Kidney capillary endothelial cell (primary cell): ENCODE measurements around the gene BMAL1.

Source experiments
- DNase-seq: peaks from one replicate; pipeline ENCODE4 v3.0.0-alpha.2; 2018; ENCODE audit warnings: low spot score

The BMAL1 gene

DNA sequence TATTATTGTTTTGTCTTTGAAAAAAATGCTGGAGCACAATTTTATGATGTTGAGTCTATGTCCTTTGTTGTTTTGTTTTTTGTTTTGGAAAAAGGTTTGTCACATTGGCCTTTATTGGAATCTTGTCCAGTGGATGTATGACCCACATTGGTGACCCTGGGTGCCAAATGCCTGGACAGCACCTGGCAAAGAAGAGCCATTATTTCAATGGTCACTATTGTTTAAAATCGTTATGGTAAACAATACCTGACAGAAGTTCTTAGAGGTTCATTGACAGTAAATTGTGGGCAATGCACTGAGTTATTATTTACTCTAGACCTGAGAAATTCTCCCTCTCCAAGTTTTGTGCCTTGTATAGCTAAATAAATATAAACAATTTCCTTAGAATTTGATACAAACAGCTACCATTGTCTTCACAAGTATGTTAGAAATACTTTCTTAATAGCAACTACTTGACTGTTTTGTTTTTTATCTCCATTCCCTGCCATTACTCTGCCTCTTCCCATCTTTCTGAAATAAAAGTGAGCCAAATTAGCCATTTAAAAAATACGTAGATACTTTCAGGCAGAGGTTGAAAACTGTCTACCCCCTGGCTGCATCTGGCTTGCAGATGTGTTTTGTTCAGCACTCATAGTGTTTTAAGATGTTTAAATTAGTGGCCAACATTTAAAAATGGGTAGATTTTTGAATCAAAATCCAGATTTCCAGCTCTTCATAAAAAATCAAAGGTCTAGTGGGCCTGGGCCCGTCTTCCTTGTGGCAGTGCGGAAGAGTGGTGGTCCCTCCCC is 39.9 kb downstream of the BMAL1 start:
- no peak for DNase-seq

DNA sequence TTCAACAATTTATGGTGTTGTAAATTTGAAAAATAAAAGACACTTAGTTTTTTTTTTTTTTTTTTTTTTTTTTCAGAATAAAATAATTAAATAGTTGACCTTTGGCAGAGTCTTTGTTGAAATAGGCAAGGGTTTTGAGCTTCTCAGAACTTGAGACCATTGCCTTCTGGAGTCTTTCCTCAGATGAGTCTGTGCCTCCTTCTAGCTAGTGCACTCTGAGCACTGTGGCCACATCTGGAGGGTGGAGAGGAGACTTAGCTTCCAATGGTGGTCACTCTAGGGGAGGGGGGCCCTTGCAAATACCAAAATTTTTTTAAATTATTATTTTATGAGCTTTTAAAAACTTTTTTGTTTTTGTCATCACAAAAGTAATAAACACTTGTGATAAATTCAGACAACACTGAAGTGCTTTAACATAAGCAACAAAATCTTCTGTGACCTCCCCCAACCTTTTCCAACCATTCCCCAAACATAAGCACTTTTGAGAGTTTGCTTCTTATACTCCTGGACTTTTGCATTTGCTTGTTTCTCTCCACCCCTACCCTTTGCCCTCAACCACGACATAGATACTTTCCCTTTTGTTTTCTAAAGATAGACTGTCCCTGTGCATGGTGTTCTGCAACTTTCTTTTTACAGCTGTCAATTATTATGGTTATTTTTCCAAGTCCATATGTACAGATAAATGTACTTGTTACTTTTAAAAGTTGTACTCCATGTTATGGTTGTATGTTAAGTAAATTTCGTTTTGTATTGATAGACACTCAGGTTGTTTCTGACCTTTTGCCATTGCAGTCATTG is 41.1 kb downstream of the BMAL1 start:
- DNase-seq, result no peak

DNA sequence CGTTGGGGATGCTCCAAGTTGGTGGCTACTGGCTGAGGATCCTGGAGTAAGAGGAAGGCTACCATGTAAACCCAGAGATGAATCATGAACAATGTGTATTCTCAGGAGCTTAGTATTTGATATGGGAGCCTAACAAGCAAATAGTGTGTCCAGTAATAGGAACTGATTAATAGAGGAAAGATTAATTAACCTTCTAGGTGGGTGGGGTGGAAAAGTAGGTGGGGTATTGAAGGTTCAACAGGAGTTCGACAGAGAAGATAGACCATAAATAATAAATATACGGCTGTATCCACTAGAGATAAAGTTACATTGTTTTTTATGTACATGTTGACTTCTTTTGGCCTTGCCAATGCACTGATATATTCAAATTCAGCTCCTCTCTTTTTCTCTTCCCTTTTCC is 43.1 kb downstream of the BMAL1 start:
- no peak for DNase-seq

DNA sequence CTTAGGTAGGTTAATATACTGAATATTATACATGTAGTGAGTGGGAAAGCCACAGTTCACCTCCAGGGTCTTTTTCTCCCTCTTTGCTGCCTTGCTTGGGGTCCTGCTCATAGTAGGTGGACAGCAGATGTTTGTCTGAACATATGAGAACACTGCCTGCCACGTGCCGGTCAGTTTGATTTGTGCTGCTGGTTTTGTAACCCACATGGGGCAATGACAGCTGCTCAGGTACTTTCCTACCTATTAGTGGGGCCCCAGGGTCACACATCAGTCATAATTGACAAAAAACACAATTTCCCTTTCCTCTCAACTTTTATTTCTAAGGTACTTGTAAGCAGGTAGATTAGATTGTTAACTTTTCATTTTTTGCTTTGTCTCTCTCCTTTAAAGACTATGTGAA is 43.8 kb downstream of the BMAL1 start:
- no peak for DNase-seq

DNA sequence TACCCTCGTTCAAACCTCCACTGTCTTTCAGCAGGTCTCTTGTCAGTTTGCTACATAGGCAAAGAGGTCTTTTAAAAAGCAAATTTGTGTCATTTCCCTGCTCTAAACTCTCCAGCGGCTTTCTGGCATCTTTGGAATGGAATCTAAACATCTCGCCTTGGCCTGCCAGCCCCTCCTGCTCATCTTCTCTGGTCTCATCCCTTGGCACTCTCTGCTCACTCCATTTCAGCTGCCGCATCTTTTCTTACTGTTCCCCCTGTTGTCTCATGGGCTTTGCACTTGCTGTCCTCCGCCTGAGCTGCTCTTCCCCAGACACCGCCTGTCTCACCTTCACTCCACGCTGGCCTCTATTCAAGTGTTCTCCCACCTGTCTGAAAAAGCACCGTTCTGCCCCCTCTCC is 46.6 kb downstream of the BMAL1 start:
- DNase-seq, result no peak

DNA sequence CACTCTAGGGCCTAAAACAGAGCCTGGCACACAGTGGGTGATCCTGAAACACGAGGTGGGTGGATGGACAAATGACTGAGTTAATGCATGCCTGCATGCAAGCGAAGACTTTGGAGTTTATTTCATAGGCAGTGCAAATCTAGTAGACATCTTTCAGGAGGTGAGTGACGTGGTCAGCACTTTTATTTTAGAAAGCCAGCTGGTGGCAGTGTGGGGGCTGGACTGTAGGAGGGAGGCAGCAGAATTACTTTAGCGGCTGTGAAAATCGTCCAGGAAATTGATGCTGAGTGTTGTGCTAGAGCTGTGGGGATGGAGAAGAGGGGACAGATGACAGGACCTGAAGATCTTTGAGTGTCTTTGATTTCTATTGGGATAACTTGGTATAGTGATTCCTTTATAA is 47.1 kb downstream of the BMAL1 start:
- DNase-seq, result no peak

DNA sequence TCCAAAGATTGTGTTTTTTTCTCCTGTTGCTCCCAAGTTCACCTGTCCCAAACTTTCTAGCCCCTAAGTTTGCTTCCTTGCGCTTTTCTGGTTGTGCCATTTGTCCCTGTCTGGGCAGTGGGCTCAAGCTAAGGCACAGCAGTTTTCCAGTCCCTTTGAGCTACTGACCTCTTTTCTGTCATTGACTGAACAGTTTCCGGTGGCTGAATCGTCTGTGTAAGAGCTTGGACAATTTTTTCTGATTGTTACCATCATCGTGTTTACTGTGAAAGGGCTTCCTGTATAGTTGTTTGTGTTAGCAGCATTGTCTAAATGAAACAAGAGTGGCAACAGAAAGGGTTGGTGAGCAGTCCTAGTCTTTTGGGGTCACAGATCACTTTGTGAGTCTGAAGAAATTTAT is 49.8 kb downstream of the BMAL1 start:
- DNase-seq, result peak; percentile 60

DNA sequence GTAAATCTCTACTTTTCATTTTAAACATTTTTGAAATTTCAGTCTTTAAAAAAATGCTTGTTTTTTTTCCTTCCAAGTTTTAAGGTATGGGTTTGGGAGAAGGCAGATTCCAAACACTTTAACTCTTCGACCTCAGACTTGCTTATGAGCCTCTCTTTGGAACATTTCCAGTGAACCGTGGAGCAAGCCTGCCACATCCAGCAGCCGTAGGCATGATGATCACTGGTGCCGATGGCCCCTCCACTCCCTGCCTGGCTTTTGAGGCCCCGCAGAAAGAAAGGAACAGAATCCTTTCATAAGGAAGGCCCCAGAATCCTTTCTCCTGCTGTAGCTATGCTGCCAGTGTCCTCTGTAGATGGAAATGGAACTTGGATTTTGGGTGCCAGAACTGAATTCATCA is 50.7 kb downstream of the BMAL1 start:
- no peak for DNase-seq

DNA sequence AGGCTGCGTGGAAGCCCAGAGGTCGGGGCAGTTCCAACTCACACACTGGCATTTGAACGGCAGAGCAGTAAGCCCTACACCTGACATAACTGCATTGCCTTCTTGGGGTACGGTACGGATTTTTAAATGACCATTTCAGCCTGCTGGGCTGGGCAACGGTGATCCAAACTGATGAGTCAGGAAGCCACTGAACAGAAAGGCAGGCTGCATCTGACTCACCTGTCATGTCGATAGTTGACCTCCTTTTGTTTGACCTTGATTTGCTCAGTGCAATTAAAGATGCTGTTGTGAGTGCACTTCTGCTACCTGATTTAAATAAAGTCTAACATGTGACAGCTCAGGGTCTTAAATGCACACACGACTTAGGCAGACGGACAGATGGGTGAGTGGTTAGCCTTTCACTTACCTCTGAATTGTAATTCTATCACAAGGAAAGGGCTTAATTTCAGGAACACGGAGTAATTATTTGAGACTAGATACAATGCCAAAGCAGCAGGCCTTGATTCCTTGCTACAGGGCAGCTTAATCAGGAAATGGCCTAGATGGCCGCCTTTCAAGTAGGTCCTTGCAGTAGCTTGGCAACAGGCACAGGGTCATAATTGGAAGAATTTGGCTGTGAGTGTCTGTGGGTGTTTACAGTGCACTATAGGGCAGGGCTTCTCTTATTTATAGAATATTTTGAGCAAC is 52.2 kb downstream of the BMAL1 start:
- no peak for DNase-seq

DNA sequence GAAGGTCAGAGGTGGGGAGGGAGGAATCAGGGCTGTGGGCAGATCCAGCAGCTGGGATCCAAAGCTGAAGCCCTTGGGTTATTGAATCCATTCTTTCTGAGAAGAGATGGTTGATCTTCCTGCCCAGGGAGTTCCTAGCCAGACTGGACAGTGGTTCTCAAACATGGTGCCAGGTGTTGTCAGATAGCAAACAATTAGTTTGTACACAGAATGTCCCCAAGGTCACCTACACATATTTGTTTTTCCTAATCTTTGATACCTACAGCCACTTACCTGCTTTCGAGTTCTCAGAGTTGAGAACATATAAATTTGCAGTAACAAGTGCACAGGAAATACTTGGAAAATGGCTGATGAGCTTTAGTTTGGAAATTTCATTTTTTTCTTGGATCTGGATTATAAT is 54.5 kb downstream of the BMAL1 start:
- DNase-seq, result no peak

DNA sequence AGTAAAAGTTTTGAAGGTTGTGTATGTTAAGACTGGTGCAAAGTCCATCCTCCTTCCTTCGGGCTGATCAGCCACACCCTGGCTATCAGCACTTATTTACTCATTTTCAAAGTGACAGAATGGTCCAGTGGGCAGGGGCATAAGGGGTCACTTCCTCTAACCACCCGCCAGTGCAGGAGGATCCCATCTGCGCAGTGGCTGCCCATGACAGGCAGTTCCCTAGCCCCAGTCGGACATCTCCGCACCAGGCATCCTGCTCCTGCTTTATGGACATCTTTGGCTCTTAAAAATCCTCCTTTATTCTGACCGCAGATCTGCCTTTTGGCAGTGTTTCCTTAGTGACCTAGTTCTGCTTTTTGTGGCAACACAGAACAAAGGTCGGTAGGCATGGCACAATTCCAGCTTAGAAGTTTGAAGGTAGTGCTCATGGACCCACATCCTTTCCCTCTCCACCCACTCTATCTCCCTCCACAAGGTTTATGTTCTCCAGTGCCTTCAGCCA is 55.9 kb downstream of the BMAL1 start:
- DNase-seq, result no peak

DNA sequence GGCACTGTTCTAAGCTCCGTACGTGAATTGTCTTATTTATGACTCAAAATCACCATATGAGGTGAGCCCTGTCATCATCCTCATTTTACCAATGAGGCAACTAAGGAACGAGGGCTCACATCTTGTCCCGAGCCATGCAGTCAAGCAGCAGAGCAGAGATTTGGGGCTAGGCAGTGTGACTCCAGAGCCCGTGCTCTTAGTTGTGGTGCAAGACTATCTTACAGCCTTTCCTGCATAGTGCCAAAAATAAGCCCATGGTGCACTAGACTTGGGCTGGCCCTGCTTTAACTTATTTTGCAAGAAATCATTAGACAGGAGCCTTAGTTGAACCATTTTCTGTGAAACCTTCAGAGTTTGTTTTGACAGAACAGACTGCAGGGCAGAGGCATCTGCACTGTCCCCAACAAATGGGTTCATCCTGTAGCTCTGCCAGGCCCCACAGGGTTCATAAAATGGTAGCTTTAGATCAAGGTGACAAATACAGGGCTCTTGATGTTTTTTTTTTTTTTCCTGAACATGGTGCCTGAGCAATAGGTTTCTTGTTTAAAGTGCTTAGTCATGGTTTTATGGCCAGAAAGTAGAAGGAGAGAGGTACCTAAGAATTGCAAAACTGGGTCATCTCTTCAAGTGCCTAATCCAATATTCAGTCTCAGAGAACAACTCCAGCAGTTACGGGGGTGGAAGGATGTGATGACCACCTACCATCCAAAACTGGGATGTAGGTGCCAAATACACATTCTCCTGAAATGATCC is 56.6 kb downstream of the BMAL1 start:
- DNase-seq, result no peak

DNA sequence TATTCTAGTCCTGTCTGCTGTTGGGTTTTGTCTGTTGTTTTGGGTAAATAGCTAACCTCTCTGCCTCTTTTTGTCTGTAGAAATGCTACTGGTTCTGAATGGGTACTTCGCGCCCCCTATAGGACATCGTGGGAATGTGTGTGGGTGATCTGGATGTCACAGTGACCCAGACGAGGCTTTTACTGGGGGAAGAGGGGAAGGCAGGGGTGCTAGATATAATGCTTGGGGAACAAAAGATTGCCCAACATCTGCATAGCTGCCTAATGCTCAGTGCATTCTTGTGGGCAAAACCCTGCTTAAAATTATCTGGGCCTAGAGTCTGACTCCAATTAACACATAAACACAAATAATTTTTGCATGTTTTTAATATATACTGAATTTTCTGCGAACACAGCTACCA is 57.7 kb downstream of the BMAL1 start:
- DNase-seq, result peak; percentile 71

DNA sequence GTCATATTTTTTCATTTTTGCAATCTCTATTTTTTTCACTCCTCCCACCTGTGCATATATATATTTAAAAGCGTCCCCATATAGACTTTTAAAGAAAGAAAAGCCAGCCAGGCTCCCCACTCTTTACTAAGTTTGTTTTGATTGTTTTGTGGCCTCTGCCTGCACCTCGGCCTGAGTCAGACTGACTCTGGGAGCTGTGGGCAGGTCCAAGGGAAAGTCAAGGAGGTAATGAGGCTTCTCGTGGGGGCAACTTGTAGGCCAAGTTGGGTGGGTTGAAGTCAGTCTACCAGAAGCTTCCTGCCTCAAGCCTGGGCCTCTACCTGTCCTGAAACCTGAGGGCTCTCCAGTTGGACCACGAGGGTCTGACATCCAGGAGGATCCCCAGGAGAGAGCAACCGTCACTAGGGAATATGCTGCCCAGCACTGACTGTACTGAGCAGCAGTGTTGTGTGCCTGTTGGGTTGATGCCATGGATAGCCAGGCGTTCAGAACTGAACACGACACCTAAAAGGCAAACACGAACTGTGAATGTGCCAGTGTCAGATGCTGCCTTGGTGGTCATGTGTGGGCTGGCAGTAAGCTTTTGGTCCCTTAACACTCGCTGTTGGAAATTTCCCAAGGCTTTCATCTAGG is 58.8 kb downstream of the BMAL1 start:
- DNase-seq, result no peak

DNA sequence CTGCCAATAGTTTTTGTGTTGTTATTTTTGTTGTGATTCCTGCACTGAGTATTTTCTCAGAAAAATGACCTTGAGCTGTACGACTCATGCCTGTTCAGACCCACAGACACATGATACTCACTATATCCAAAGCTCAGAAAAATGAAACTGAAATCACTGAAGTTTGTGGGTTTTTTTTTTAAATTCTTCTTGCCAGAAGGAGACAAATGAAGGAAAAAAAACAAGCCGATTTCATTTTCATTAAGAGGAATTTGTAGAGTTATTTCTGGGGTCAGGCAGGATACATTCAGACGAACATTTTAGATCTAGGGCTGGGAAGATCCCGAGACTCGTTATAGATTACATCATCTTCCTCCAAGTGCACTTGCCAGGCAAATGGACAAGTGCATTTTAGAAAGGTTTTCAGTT is 60.4 kb downstream of the BMAL1 start:
- peak; percentile 44 for DNase-seq

DNA sequence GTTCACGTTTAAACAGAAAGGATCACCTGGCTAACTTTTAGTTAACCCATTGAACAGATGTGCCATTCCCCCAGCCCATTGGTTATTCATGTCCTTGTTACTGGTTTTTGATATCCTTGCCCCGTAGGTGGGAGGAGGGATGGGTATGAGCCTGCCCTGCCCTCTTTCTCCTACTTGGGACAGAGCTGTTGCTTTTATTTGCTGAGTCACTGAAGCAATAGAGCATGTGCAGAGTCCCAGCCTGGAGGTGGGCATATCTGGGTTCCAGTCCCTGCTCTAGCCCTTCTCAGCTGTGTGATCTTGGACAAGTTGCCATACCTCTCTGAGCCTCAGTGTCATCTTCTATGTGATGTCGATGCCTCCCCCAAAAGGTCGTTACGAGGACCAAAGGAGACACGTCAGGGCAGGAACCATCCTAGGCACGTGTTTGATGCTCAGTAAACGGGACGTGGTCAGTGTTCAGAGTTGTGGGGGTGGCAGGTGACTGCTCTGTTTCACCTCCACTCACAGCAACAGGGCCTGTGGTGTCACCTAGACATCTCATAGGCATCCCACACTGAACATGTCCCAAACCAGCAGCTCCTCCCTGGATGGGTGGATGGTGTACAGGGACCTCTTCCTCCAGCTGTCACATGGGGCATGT is 61.0 kb downstream of the BMAL1 start:
- DNase-seq, result no peak

DNA sequence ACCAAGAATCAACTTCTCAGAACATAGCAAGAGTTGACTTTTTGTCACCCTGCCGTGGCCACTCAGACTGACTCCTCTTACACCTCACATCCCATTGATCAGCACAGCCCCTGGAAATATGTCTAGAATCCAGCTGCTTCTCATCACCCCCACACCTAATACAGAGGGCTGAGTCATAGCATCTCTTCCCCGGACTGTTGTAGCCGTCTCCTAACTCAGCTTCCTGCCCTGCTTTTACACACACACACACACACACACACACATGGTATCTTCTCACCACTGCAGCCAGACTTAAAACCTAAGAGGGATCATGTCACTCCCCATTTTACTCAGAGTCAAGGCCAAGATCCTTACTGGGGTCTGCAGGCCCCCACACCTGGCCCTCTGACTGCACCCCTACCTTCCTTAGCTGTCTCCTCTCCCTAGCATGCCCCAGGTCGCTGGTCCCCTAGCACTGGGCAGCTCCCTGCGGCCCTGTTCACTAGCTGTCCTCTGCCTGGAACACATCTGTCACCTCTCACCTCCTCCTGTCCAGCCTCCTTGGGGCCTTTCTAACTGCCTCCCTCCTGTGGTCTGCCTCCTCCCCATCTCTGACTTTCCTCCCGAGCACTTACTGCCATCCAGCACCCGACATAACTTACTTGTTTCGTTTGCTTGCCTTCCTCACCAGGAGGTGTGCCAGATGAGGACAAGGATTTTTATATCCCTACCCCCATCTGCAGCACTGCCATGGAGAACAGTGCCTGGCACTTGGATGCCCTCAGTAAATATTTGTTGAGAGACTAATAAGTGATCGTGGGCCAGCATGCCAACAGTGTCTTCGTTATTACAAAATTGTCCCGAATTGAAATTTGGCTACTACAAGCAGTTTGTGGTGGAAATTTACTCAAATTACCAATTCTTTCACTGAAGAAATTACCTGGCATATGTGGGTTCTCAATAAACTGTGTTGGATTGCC is 61.9 kb downstream of the BMAL1 start:
- peak; percentile 98 for DNase-seq

DNA sequence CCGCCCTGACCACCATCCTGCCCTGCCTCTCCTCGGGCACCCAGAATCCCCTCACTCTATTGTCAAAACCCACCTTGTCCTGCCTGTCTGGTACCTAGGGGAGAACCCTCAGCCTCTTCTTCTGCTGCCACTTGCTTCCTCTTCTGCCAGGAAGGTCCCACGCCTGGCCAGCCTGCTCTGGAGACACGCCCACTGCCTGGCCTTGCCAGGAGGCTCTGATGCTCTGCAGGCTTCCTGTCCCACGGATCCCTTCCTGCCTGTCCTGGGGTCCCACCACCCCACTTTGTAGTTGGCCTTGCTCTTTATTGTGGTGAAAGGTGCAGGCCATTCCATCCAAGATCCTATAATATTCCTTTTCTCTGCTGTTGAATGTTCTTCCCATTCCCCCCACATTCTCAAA is 63.4 kb downstream of the BMAL1 start:
- DNase-seq, result no peak

DNA sequence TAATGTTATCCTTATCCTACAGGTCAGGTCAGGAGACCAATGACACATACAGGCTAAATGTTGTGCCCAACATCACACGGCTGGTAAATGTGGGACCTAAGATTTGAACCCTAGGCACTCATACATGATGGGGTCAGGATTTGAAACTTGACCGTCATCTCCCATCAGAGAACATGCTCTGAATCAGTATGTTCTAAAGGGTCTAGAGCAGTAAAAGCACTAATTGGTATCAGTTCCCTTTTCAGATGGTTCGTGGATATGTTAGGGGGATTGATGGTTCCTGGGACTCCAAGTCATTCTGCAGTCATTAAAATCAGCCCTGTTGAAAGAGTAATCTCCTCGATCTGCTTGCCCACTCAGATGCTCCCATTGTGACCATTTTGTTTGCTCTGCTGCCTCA is 65.5 kb downstream of the BMAL1 start:
- DNase-seq, result no peak
